Activated effector memory CD4-positive, alpha-beta T cell treated with Interleukin-2 at 50 U/mL for 16 hours (primary cell): ENCODE measurements around the gene APELA.
"Not testable (repeated sequence)": the region's sequence is repeated elsewhere in the genome, so short reads cannot be mapped to it uniquely, and the experiment has no call there.

Experiments used
- DNase-seq: peaks from one replicate; pipeline ENCODE4 v3.0.0-alpha.2; 2020

Gene APELA, protein sequence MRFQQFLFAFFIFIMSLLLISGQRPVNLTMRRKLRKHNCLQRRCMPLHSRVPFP

DNA sequence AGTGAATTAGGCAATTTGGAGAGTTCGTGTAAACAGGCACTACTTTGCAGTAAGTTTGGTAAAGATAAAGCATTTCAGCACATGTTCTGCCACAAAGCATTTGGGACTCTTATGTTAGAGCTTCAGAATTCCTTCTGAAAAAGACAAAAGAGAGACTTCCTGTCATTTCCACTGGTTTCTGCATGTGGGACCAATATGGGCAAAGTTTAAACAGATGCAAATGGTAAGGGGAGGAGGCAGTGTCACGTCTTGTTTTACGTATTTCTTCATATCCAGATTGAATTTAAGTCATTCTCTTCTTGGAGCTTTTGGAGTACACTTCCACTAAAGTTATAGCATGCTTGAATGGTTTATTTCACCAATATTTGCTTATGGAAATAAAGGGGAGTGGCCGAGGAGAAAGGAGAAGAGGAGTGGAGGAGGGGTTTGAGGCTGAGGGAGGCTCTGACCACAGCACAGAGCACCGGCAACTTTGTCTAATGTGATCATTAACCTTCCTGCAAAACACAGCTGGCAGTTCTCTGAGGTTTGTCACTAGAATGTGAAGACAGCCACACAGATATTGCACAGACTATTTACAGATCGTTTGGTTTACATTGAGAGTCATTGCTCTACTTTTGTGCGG is at the start of gene APELA:
TSS of gene APELA (plus strand) at position 479 of the 625 bp plus-strand sequence. CDS start 154 bp downstream, outside the sequence.
- DNase-seq = no peak

DNA sequence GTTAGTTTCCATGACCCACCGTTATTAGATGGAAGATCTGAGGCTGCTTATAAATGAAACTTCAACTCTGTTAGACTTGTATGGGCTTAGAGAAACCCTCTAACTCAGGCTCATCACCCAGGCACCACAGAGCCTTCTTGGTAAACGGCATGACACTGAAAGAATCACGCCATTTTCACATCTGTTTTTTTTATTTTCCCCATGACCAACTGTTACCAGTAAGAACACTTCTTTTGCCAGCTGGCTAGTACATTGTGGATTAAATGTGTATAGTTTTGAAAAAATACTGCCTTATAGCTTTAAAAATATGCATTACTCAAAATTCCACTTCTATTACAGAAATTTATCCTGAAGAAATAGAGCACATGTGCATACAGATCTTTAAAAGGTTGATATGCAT is 48.0 kb upstream of the APELA start:
- no peak for DNase-seq

DNA sequence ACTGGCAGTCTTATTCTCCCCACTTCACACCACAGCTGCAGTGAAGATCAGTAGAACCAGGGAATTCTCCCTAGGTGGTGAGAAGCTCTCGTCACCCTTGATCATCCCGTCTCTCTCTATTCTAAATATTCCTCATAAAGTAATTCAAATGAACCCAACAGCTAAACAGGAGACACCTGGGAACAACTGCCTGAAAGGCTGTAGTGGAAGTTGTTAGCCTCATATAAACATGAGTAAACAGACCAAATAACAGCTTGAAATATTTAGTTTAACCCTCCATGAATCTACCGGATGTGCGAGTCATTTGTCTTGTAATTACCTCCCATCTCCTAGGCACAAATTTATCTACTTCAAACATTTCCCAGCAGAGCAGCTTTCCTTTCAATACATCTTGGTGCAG is 30.4 kb upstream of the APELA start:
- DNase-seq = no peak

DNA sequence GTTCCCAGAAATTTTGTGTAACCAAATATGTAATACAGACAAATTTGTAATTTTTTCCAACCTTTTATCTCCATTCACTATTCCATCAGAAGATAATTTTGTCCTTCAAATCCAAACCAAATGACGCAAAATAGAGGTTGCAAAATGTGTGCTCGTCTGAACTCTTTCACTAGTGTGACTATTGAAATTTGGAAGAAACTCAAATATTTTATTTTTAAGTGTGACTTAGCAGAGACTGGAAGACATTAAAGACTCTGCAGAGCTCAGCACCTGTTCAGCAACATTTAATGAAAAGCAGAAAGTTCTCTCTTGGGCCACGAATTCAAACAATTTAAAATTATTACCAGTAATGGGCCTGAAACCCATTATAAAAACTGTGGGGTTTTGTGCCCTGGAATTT is 30.0 kb upstream of the APELA start:
- DNase-seq = no peak

DNA sequence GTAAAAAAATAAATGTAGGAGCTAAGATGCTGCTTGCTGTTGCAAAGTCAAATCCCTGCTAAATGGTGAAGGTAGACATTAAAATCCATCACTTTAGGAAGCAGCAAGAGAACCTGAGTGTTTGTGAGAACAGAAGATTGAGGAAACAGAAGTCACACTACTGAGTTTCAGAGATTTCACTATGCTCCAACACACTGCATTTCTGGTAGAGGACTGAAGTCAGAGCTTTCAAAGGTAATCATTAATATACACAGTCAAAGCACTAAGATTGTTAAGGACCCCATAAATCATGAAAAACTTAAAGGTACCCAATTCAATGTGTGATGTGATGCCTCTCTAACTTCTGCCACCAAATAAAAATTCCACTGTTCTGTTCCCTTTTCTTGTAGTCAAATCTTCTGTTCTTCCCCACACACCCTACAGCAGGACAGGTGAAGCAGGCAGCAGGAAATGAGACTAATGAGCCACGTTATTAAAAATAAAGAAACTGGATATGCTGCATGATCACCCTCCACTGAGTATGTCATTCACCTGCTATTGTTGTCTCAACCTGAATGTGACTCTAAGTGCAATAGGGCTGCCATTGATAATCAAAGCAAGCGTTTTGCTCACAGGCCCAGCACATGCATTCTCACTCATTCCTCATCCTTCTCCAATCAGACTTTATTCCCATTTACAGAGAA is 28.9 kb upstream of the APELA start:
- DNase-seq = no peak

DNA sequence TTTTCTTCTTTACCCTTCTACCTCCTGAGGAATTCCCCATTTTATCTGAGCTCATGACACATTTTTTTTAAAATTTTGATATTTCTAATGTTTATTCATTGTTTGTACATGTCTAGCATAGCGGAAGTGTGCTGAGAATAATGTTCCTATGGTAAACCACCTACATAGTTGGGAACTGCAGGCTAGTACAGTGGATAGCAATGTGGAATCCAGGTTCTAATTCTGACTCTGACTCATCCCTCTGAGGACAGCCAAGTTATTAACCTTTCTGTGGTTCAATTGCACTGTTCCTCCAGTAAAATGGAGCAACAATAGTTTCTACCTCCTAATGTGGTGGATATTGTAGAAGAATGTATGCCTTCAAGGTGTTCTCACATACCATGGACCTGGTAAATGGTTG is 20.6 kb upstream of the APELA start:
- DNase-seq = no peak

DNA sequence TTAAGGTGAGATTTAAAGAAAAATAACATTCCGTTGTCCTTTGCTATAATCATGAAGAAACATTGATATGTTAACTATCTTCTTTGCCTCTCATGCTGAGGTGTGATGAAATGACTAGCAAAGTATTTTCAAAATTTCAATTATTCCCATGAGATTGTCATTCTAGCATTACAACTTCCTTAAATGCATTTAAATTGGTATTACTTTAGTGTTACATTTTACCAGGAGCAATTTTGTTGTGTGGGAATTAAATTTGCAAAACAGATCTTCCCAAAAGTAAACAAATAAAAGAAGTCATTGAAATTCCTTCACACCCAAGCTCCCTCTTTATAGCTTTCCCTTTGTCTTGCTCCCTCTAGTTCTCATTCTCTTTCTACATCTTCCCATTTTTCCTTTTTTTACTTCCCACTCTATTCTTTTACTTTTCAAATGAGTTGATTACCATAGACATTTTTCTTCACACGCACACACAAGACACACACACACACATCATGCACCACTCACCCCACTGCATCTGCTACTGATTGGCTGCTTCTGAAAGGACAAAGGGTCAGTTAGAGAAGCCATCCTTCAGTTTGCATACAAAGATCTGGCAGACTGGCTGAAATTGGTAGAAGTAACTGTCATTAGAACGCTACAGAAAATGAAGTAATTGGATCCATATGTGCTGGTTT is 10.0 kb upstream of the APELA start:
- DNase-seq = no peak

DNA sequence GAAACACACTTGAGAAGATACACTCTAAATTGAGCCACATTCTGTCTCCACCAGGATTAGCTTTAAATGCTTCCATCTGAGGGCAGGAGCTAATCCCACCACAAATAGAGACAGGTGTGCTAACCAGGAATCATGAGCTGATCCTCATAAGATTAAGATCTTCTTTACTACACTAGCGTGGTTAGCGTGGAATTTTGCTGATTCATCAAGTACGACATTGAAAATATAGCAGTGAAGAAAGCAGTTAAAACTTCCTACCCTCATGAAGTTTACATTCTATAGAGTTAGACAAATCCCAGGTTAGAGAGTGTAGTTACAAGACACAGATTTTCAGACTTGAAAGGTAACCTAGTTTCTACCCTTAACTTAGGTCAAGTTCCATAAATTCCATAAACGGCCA is 5.3 kb upstream of the APELA start:
- no peak for DNase-seq

DNA sequence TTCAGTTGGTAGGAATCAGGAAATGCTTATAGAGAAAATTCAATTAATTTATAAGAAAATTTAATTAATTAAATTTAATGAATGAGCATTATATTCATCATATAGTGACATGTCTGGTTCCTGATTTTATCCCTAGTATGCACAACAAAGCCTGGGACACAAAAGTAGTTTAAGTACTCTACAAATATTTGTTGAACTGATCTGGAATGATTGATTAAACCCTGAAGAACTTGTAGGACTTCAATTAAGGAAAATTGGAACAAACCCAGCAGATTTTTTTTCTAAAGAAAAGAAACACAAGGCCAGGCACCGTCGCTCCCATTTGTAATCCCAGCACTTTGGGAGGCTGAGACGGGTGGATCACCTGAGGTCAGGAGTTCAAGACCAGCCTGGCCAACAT is 4.5 kb upstream of the APELA start:
- no peak for DNase-seq

DNA sequence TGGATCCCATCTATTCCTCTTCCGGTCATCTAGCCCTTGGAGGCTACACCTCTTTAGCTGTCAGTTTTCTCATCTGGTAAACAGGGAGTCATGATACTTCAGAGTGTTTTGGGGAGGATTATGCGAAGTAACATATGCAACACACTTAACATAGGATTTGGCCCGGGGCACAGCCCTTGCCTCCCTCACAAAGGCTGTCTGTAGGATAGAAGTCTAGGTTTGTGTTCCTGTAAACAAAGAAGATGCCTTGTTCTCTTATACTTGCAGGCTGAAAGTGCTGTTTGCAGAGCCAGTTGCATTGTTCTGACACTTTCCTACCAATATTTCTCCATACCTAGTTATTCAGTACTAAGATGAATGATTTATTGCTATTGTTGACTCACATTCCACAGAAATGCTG is 2.2 kb upstream of the APELA start:
- no peak for DNase-seq

DNA sequence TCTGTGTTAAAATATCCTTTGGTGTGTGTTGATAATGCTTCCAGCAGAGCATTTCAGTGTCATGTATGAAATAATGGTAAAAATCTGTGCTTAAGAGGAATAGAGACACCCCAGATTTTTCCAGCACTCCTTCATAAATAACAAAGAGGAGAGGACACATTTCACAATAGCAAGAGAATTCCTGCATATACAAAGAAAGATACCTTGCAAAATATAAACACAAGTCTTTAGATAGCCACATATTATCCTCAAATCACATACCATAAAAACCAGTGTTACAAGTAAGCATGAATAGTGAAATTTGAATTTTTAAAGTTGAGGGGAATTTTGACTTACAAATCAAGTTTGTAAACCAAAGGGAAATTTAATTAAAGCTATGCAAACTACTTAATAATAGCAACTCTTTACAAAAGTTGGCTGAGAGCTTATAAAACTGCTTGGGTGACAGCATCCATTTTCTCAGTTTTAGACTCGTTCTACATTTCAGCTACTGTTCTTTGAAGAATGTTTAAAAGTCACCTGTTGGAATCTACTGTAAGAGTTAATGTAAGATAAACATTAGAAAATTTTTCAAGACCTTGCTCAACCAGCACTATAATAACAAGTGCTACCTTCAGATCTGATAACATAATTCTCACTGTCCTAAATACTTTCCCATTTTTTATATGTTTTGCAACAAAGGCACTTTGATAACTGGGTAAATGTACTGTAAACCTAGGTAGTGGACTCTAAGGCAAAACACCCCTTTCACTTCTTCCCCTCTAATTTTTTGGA is 3.7 kb downstream of the APELA start:
- DNase-seq = no peak

DNA sequence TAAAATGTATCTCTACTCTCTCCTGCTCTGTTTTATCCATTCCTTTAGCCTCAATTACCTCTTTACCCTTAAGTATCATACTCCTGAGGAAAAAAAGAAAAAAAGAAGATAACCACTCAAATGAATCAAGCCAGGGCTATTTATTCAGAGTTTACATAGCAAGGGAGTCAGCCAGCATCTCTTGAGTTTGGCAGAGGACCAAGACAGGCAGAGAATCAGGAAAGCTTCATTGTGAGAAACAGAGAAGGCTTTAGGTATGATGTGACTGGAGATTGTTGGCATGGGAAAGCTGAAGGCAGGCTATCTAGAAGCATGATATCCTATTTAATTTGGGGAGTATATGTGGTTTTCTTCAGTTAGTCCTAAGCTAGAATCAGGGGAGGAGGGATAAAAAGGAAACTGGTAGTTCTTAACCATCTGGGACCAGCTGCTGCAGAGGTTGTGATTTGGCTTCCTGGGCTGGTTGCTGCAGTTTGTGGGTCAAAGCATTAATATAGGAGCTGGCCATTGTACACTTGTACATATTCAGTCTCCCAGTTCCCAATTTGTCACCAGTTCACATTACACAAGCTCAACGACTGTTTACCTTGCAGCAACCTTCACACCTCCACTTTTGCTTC is 11.2 kb downstream of the APELA start:
- DNase-seq = no peak

DNA sequence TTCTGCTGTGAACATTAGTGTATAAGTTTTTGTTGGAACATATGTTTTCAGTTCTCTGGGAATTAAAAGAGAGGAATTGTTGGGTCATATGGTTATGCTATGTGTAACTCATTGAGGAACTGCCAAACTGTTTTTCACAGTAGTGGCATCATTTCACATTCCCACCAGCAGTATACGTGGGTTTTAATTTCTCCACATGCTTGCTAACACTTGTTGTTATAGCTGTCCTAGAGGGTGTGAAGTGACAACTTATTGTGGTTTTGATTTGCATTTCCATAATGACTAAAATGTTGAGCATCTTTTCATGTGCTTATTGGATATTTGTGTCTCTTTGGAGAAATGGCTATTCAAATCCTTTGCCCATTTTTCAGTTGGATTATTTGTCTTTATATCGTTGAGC is 13.7 kb downstream of the APELA start:
- DNase-seq = no peak

DNA sequence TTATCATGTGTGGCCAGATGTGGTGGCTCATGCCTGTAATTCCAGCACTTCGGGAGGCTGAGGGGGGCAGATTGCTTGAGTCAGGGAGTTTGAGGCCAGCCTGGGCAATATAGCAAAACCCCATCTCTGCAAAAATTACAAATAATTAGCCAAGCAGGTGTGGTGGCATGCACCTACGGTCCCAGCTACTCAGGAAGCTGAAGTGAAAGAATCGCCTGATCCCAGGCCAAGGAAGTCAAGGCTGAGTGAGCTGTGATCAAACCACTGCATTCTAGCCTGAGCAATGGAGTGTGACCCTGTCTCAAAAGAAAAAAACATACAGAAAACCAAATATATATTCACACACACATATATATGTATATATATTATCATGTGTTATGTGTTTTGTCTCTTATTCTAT is 15.0 kb downstream of the APELA start:
- no peak for DNase-seq

DNA sequence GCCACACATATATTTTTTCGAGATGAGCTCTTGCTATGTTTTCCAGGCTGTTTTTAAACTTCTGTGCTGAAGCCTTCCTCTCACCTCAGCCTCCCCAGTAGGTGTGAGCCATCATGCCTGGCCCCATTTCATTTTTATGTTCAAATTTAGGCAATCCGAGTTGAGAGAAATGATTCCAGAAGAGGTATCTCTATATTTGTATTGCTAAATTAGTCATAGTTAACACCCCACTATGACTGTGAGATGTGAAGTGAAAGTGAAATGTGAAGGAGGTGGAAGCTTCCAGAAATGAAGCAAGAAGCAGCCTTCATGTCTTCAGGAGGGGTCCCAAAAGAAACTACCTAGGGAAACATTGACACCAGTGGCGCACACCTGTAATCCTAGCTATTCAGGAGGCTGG is 17.7 kb downstream of the APELA start:
- DNase-seq = no peak

DNA sequence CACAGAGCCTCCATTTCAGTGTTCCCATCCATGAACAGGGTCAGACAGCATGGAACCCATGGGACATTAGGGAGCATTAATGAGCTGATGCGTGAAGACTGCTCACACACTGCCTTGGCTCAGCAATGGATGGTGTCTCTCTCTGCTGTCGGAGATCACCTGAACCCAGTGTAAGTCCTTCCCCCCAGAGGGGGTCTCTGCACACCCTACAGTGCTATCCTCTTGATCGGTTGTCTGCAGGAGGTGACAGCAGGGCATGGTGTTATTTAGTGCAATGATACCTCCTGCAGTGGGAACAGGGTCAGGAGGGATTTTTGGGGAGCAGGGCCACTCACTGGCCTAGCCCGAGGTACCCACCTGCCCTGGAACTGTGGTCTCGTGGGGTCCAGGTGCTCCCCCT is 25.6 kb downstream of the APELA start:
- DNase-seq = no peak

DNA sequence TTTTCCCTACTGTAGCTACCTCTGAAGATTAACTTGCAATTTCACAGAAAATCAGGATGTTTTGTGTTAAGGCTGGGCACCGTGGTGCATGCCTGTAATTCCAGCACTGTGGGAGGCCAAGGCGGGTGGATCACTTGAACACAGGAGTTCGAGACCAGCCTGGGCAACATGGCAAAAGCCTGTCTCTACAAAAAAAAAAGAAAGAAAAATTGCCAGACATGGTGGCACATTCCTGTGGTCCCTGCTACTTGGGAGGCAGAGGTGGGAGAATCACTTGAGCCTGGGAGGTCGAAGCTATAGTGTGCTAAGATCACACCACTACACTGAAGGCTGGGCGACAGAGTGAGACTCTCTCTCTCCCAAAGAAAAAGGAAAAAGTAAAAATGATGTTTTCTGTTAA is 27.4 kb downstream of the APELA start:
- no peak for DNase-seq

DNA sequence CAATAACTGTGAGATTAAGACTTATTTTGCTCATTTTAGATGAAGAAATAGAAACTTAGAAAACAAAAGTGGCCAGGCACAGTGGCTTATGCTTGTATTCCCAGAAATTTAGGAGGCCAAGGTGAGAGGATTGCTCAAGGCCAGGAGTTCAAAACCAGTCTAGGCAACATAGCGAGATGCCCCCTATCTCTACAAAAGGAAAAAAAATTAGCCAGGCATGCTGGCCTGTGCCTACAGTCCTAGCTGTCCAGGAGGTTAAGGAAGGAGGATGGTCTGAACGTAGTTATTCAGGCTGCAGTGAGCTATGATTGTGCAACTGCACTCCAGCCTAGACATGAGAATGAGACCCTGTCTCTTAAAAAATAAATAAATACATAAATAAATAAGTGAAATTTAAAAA is 28.0 kb downstream of the APELA start:
- no peak for DNase-seq

DNA sequence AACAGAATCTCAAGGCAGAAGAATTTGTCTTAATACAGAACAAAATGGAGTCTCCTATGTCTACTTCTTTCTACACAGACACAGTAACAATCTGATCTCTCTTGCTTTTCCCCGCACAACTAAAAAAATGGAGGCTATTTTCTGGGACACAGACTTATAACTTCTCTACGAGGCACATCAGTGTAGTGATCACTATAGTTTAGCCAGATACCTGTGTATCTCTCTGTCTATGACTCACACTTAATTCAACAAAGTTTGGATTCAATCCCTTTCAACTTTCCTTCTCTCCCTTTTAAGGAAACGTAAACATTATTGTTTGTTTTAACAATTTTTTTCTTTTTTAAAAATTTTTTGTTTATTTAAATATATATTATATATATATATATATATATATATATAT is 29.4 kb downstream of the APELA start:
- DNase-seq = no peak

DNA sequence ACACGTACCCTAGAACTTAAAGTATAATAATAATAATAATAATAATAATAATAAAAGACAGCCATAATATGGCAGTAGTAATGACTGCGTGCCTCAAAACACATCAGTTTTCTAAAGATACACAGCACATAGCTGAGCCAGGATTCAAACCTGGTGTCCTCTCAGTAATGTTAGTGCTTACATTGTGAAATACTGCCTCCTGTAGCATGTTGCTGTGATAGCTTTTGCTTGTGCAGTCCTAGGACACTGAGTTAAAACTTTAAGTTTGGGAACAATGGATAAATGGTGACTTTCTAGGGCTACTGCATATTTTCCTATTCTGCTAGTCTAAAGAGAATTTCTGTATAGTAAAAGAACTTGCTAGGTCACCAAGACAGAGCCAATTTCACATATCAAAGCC is 36.5 kb downstream of the APELA start:
- DNase-seq = not testable (repeated sequence)

DNA sequence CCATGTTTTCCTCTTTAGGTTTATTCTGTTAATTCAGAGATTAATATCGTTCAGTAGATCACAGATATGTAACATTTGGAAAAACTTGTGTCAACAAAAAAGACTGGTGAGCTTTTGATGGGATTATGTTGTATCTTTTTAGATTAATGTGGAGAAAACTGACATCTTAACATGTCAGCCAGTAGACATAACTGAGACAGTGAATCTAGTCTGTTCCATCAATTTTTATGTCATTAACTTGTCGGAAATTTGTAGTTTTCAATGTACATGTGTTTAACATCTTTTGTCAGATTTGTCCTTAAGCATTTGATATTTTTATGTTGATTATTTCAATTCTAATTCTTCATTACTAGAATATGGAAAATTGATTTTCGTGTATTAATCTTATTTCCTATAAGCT is 42.0 kb downstream of the APELA start:
- DNase-seq = no peak

DNA sequence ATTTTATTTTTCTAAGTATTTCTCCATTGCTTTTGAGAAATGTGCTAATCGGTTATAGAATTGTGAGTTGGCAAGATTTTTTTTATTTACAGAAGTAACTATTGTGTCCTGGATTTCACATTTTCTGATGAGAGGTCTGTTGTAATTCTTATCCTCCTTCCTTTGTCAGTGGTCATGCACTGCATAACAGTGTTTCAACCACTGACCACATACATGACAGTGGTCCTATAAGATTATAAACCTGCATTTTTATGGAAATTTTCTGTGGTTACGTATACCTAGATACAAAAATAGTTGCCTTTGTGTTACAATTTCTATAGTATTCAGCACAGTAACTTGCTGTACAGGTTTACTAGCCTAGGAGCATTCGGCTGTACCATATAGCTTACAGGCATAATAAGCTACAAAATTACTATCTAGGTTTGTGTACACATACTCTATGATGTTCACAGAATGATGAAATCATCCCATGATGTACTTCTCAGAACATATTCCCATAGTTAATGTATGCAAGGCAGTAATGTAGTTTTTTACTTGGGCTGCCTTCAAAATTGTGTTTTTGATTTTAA is 47.8 kb downstream of the APELA start:
- DNase-seq = no peak

DNA sequence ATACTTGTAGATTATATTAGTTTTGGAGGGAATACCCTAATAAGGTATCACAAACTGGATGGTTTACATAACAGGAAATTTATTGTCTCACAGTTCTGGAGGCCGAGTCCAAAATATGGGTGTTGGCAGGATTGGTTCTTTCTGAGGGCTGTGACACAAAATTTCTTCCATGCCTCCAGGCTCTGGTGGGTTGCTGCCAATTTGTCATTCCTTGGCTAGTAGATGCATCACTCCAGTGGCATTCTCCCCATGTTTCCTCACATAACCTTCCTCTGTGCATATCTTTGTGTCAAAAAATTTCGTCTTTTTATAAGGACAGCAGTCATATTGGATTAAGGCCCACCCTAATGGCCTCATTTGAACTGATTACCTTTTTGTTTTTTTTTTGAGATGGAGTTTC is 49.3 kb downstream of the APELA start:
- no peak for DNase-seq
